ENCODE results near the gene PLEKHA7.

DNA sequence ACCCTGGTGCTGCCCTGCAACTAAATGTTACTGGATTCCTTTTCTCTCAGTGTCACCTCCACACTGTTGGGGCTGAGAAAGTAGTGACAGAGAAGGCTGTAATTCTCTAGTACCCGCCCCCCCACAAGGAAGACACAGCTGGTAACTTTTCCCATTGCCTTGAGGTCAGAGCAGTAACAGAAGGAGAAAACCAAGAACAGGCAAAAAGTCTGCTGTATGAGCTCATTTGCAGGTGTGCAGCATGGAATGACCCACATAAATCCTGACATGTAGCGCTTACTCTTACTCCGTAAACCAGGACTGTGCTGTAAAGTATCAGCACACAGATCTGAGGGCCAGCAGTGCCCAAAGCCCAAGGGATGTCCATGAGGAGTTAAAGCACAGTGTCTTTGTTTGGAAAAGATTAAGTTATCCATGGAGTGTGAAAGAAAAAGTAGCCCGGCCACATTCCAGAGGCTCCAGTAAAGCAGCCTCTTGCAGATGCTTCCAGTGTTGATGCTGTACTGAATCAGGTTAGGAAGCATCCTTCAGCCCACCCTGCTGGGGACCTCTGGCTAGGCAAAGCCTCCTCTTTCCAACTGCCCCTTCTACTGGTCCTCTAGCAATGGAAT lies 120.7 kb downstream of the PLEKHA7 start:
- TF ChIP-seq, protein P1, sequence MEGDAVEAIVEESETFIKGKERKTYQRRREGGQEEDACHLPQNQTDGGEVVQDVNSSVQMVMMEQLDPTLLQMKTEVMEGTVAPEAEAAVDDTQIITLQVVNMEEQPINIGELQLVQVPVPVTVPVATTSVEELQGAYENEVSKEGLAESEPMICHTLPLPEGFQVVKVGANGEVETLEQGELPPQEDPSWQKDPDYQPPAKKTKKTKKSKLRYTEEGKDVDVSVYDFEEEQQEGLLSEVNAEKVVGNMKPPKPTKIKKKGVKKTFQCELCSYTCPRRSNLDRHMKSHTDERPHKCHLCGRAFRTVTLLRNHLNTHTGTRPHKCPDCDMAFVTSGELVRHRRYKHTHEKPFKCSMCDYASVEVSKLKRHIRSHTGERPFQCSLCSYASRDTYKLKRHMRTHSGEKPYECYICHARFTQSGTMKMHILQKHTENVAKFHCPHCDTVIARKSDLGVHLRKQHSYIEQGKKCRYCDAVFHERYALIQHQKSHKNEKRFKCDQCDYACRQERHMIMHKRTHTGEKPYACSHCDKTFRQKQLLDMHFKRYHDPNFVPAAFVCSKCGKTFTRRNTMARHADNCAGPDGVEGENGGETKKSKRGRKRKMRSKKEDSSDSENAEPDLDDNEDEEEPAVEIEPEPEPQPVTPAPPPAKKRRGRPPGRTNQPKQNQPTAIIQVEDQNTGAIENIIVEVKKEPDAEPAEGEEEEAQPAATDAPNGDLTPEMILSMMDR (conservative IDR thresholded peaks at IDR 0.05; ENCODE audit: low read depth, low read length) = no peak
- TF ChIP-seq EZH2phosphoT487 (IDR thresholded peaks at IDR 0.05; ENCODE audit: borderline replicate concordance, low read length) = no peak
- TF ChIP-seq EZH2 (IDR thresholded peaks at IDR 0.05; ENCODE audit: low read length, unreplicated experiment) = no peak

Measured in PC-3 (cell line).